LNCAP (cell line): ENCODE results near the gene EBF3.

ENCODE experiments used
- TF ChIP-seq, protein P1 (sequence below): fragments of 450-650 bp; IDR thresholded peaks from 2 replicates; pipeline ENCODE4 v1.5.1; 2017; ENCODE audit warnings: mild to moderate bottlenecking

EBF3 gene

DNA sequence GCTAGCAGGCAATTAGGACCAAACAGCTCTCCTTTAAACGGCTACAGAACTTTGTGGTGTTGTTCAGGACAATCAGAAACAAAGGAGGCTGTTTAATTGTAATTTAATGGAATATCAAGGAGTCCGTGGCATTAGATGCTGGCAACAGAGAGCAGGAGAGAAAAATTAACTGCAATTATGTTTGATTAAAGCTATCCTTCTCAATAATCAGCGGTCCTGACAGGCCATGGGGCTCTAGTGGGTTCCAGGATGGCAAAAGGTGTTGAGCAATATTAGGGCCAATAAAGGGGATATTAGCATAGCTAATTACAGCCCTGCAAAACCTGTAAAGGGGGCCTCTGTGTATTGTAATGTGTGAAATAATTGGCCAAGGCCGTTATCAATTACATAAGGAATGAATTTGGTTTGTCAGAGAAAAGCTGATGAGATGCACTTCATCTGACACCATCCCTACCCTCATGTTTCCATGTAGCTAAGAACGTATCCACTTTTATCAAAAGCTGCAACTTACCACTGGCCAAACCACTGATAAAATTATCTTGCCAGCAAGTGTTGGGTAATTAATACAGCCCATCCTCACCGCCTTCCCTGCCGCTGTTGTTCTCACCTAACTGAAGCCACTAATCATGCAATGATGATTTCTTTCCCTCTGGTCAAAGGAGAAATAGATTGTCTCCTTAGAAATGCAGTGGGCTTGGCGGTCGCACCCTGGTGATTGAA lies 81.6 kb downstream of the EBF3 start:
- TF ChIP-seq, protein P1, sequence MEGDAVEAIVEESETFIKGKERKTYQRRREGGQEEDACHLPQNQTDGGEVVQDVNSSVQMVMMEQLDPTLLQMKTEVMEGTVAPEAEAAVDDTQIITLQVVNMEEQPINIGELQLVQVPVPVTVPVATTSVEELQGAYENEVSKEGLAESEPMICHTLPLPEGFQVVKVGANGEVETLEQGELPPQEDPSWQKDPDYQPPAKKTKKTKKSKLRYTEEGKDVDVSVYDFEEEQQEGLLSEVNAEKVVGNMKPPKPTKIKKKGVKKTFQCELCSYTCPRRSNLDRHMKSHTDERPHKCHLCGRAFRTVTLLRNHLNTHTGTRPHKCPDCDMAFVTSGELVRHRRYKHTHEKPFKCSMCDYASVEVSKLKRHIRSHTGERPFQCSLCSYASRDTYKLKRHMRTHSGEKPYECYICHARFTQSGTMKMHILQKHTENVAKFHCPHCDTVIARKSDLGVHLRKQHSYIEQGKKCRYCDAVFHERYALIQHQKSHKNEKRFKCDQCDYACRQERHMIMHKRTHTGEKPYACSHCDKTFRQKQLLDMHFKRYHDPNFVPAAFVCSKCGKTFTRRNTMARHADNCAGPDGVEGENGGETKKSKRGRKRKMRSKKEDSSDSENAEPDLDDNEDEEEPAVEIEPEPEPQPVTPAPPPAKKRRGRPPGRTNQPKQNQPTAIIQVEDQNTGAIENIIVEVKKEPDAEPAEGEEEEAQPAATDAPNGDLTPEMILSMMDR = no peak

DNA sequence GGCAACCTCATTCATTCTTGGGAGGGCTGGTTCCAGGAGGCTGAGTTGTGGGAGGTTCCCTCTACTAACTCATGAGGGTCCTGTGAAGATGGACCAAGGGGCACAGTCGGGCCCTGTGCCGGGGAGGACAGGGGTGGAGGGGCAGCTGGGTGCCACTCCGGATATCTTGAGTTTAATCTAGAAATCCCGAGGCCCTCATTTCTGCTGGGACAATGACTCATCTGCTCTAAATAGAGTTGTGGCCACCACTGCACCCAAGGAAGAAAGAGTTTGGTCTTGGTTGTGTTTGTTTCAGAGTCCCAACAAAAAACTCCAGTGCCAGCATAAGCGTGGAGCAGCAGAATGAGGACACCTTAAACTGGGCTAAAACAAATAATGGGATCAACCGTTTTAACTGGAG lies 82.4 kb downstream of the EBF3 start:
- TF ChIP-seq, protein P1 = no peak

DNA sequence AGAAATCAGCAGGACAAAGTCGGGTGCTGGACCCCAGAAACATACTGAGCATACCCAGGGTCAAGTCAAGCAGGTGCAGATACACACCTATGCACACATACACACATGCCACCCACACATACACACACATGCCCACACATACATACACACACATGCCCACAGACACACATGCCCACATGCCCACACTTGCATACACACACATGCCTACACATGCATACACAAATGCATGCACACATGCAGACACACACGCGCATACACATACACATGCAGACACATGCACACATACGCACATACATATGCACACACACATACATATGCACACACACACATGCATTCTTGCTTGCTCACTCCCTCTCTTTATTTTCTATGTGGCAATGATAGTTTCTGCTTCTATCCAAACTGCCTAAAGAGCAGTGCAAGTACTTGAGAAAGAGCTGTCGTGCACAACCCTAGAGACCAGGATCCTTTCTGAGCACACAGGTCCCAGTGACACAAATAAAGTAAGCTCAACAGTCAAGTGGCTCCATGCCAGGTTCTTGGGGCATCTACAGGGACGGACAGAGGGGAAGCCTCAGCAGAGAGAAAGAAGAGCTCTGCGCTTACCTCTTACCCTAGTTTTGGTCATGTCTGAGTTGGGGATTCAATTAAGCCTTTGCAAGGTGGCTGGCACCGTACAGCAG lies 83.7 kb downstream of the EBF3 start:
- TF ChIP-seq, protein P1 = no peak

DNA sequence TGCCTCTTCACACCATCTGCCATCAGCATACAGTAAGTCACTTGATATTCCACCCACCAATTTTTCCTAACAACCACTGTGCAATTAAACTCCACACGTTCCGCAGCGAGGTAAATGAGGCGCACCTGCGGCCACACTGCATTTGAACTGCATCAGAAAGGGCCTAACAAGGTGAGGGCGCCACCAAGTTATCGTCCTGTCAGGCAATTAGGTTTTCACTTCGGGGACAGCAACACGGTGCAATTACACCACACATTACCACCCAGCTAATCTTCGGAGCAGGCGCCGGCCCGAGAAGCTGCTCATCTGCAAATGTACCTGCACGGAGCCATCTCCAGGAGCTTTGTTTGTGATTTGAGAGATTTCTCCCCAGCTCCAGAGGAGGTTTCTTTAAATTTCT lies 84.4 kb downstream of the EBF3 start:
- TF ChIP-seq, protein P1 = no peak

DNA sequence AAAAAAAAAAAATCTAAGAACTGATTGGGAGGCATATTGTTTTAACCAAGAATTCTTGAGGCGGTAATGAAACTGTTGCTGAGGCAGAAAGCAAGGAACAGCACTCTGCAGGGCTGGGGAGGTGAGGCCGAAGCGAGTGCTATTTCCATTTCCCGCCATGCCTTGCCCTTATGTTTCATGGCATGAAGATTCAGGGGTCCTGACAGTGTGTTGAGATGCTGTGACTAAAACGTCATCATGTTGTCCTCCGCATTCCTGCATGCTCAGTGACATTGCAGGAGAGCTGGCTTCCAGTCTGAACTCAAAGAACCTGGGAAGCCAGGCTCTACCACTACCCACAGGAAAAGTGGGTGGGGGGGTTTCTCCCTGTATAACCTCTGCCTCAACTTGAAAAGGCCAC lies 85.2 kb downstream of the EBF3 start:
- TF ChIP-seq, protein P1 = no peak

DNA sequence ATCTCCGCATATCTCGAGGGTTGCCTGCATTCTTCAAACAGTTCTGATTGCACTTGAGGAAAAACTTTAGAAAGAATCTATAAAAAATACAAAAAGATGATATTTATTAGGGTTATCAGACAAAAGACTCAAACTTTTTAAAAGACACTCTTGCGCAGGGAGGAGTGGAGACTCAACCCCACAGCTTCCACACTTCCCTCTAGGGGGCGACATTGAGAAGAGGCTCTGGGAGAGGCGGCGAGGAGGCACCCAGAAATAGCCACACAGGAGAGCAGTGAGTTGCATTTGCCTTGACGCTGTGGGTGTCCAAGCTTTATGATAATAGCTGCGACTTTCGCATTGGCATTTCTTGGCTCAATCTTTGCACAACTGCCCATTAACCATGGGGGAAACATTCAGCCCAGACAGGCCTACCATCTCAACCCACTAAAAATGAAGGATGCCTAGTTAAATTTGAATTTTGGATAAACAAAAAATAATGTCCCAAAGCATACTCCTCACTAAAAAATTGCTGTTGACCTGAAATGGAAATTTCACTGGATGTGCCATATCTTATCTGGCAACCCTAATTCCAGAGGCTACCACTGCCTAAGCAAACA lies 86.2 kb downstream of the EBF3 start:
- TF ChIP-seq, protein P1 = peak; percentile 74

DNA sequence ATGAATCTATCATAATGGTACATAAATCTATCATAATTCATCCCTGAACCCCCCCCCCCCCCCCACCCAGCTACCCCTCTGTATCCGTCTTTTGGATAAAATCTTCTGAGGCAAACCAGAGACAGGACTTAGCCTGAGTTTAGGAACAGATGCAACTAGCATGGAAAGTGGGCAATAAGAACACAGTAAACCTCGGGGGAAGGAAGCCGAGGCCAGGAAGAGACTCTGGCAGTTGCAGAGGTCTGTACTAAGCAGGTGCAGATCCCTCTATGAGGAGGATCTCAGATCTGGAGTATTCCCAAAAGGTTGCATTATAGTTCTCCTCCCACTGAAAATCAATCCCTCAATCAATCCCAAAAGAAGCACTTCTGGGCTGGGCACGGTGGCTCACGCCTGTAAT lies 87.2 kb downstream of the EBF3 start:
- TF ChIP-seq, protein P1 = no peak
